GM18505 (cell line): ENCODE data around the gene SOX5.
"Not testable (repeated sequence)": the region's sequence is repeated elsewhere in the genome, so short reads cannot be mapped to it uniquely, and the experiment has no call there.

Experiments used
- ATAC-seq: cut with Tn5 transposase; IDR thresholded peaks from one replicate; pipeline ENCODE4 v1.9.1; 2021; ENCODE audit not compliant: unreplicated experiment
- POLR2A ChIP-seq: IDR thresholded peaks from 4 replicates; pipeline ENCODE4 v1.6.1; 2011; ENCODE audit warnings: borderline replicate concordance; ENCODE audit not compliant: insufficient read depth, insufficient read length; ENCODE audit errors: extremely low read depth

The SOX5 gene

DNA sequence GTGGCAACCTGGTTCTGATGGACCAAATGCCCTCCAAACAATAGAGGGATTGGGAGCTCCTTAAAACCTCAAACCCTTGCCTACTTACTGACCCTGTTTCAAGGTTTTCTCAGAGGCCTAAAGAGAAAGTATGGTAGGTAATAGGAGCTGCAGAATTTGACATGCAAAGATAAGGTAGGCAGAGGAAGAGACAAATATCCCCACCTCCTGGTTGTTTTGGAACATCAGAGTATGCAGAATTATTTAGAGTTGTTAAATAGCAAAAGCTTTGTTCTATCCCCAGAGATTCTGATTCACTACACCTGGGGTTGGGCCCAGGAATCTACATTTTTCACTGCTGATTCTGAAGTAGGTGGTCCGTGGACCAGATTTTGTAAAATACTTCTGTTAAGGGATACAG, 421.2 kb downstream of the SOX5 start:
- no peak for ATAC-seq
- TF ChIP-seq POLR2A, result no peak

- no peak for ATAC-seq
- no peak for TF ChIP-seq POLR2A
These were observed 423.9 kb downstream of the SOX5 start for GRCh38 chr12:23525450-23526072.

GRCh38 chr12:23523339-23523738, 426.1 kb downstream of the SOX5 start:
- no peak for ATAC-seq
- TF ChIP-seq POLR2A, result no peak

DNA sequence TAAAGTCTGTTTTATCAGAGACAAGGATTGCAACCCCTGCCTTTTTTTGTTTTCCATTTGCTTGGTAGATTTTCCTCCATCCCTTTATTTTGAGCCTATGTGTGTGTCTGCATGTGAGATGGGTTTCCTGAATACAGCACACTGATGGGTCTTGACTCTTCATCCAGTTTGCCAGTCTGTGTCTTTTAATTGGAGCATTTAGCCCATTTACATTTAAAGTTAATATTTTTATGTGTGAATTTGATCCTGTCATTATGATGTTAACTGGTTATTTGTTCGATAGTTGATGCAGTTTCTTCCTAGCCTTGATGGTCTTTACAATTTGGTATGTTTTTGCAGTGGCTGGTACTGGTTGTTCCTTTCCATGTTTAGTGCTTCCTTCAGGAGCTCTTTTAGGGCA, 430.0 kb downstream of the SOX5 start:
- not testable (repeated sequence) for ATAC-seq

GRCh38 chr12:23515785-23516184, 433.7 kb downstream of the SOX5 start:
- ATAC-seq, result not testable (repeated sequence)

GRCh38 chr12:23510484-23510883, 439.0 kb downstream of the SOX5 start:
- no peak for TF ChIP-seq POLR2A
- no peak for ATAC-seq

DNA sequence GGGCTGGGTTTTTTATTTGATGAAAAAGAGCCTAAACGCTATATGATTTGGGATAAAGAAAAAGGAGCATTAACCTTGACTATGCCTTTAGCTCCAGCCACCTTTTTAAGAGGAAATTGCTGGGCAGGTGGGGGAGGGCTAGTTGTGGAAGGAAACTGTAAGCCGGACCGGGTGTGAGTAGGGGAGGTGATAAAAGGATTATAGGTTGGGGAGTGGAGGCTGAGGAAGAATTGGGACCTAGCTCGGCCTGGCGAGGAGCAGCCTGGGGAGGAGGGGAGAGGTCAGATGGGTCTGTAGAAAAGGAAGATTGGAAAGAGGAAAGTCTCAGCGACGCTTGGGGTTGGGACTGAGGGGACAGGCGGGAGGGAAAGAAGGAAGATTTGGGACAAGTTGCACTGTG, 439.6 kb downstream of the SOX5 start:
- ATAC-seq, result not testable (repeated sequence)

DNA sequence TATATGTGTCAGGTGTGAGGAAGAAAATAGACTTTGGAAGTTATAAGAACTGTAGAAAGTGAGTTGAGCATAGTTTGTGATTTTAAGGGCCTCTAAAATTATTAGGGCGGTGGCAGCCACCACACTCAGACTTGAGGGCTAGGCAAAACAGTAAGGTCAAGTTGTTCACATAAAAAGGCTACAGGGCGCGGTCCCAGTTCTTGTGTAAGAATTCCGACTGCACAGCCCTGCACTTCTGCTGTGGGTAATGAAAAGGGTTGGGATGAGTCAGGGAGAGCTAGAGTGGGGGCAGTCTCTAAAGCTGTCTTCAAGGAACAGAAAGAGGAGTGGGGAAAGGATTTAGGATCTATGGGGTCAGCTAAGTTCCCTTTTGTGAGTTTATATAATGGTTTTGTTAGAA, 441.7 kb downstream of the SOX5 start:
- ATAC-seq, result not testable (repeated sequence)

DNA sequence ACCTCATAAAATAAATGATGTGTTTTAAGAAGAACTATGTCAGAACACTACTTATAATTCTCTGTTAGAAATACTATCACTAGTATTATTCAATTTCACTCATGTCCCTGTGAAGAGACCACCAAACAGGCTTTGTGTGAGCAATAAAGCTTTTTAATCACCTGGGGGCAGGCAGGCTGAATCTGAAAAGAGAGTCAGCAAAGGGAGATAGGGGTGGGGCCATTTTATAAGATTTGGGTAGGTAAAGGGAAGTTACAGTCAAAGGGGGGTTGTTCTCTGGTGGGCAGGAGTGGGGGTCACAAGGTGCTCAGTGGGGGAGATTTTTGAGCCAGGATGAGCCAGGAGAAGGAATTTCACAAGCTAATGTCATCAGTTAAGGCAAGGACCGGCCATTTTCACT, 443.7 kb downstream of the SOX5 start:
- ATAC-seq, result not testable (repeated sequence)

DNA sequence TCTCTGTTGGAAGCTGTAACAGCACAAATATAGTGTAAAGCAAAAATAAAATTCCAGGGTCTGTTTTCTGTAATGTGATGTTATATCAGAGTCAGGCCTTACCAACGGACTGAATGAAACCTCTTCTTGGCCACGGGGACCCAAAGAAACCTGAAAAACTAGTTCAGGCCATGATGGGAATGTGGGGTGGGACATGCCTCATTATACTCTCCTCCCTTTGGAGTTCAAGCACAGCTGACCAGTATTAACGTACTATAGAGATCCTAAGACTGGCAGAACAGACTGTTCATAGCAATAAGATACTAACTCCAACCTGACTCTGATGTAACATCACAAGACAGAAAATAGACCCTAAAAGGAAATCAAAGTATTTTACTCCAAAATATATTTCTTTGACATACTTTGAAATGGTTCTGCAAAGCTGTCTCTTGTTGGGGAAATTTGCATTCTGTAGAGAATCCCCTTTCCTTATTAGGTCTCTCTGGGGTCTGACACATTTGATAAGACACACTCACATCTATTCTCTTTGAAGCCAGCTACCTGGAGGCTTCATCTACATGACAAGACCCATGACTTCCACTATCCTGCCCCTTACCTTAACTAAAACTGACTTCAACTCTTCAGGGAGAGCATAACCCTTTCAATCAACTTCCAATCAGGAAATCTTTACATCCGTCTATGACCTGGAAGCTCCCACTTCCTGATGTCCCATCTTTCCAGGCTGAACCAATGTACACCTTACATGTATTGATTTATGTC, 444.6 kb downstream of the SOX5 start:
- no peak for ATAC-seq
- no peak for TF ChIP-seq POLR2A

- no peak for ATAC-seq
- TF ChIP-seq POLR2A, result no peak
These were observed 445.4 kb downstream of the SOX5 start for GRCh38 chr12:23504043-23504442.

DNA sequence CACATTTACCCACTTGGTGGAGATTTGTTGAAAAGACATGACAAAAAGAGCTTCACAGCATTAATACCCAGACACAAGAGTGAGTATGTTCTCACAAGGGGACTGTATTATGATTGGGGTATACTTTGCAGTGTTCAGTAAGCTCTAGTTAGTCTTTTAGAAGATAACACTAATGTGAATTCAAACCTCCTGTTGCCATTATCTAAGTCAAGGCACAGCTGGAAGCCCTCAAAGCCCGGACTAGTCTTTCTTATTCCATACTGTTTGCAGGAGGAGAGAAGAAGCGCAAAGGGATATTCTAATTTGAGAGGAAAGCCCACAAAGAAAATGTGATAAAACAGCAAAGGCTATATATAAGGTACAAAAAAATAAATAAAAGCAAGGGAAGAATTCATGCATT, 445.9 kb downstream of the SOX5 start:
- no peak for TF ChIP-seq POLR2A

DNA sequence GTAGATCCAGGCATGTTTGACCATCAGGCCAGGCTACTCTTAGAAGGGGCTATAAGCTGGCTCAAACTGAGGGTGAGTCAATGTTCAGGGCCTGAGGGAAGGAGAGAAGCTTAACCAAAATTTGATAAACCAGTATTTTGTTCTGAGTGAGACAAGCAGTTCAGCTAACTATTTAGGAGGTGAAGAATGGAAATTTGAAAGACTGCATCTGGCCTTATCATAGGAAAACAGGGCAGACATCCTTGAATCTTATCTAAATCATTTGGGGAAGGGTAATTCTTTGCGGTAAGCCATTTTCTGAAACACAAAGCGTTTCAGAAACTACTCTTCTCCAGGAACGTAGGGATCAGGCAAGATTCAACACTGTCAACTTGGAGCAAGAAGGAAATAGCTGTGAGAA, 447.2 kb downstream of the SOX5 start:
- TF ChIP-seq POLR2A, result no peak
- no peak for ATAC-seq

More for the DNA sequence above, 445.9 kb downstream of the SOX5 start:
- no peak for ATAC-seq

- no peak for ATAC-seq
- TF ChIP-seq POLR2A, result no peak
These were observed 454.0 kb downstream of the SOX5 start for GRCh38 chr12:23495472-23495871.

DNA sequence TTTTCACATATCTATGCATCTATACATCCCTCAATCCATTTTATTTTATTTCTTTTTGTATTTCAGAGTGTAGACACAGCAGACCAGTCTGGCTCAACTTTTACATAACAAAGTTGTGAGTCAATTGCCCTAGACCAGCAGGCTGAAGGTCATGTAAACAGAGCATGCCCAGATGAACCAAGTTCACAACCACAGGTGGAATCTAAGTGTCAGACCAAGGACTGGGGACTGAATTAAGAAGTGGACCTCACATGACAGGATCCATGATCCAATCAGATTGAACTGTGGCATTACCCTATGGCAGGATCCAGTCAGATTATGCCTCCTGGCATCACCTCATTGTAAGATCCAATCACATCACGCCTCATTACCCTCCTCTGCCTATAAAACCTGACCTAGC, 455.8 kb downstream of the SOX5 start:
- TF ChIP-seq POLR2A, result no peak
- ATAC-seq, result no peak

GRCh38 chr12:23491029-23491428, 458.4 kb downstream of the SOX5 start:
- ATAC-seq, result not testable (repeated sequence)
